Lower lobe of right lung (tissue), 2 donors: ENCODE data around the gene KRT15. TPM values are rescaled to one million over a fixed set of nuclear protein-coding genes. Genes with fewer than 3 reads are reported as not detected.

Source experiments
- ATAC-seq, 2 donors: fragments of 200-7000 bp; cut with Tn5 transposase; one replicate each; pipeline ENCODE4 v1.9.1; 2020 to 2022; ENCODE audit warnings: mild to moderate bottlenecking in 2 of 2, moderate library complexity in 2 of 2
- DNase-seq: peaks from one replicate; pipeline ENCODE4 v3.0.0-alpha.2; 2020
- H3K27ac ChIP-seq: fragments of 200-600 bp; one replicate; pipeline ENCODE4 v1.8.0; 2022
- H3K27me3 ChIP-seq: fragments of 200-600 bp; one replicate; pipeline ENCODE4 v1.8.0; 2022; ENCODE audit warnings: low read depth
- H3K36me3 ChIP-seq: fragments of 200-600 bp; one replicate; pipeline ENCODE4 v1.8.0; 2022; ENCODE audit warnings: mild to moderate bottlenecking
- H3K4me1 ChIP-seq: fragments of 200-600 bp; one replicate; pipeline ENCODE4 v1.8.0; 2022
- H3K4me3 ChIP-seq: fragments of 200-600 bp; one replicate; pipeline ENCODE4 v1.8.0; 2022; ENCODE audit warnings: mild to moderate bottlenecking
- H3K9me3 ChIP-seq: fragments of 200-600 bp; one replicate; pipeline ENCODE4 v1.8.0; 2022
- CTCF ChIP-seq: fragments of 200-600 bp; IDR thresholded peaks from one replicate; pipeline ENCODE4 v1.8.0; 2022; ENCODE audit warnings: antibody characterized with exemption, mild to moderate bottlenecking
- intact Hi-C: fragments of 100-400 bp; cut with DNase I; formaldehyde crosslinking; loops from one replicate; pipeline ENCODE4 v1.11.0; 2022
- total RNA-seq: library from RNA; stranded (reverse); fragmentation: NEBNext Ultra II Directional; extraction: Animal tissue kit (Norgen Biotek cat#: 25700); gene quantifications from one replicate; pipeline ENCODE4 v1.2.1, GENCODE V29; 2021
- donor health status: DM: no; HTN: yes; CAD: no; lungs with severe emphysema.

KRT15 gene
- total RNA-seq, 1 donor from 2014 or later, result 9.0 TPM

- ATAC-seq, result peak; percentile 57 to 77
- Histone ChIP-seq H3K4me3 (no peak overlapping the region), H3K4me1 (no peaks in the 10 kb centered on the region), H3K27me3 (no peaks in the 10 kb centered on the region), H3K36me3 (no peaks in the 10 kb centered on the region), H3K9me3 (no peaks in the 10 kb centered on the region), H3K27ac (no peak overlapping the region)
- intact Hi-C loops, result no loop called here
- TF ChIP-seq CTCF, result peak; percentile 63
- peak; percentile 81 for DNase-seq
Observed at GRCh38 chr17:41486809-41487530, 31.7 kb downstream of the KRT15 start.

- no peaks in the 10 kb centered on the region for H3K4me1 ChIP-seq
- no peak for TF ChIP-seq CTCF
- H3K27me3 ChIP-seq, result no peaks in the 10 kb centered on the region
- no peak for DNase-seq
- H3K27ac ChIP-seq, result no peak overlapping the region
- H3K36me3 ChIP-seq, result no peaks in the 10 kb centered on the region
- no peaks in the 10 kb centered on the region for H3K9me3 ChIP-seq
- no peak overlapping the region for H3K4me3 ChIP-seq
- no peak for ATAC-seq
- intact Hi-C loops, result no loop called here
Observed at GRCh38 chr17:41486316-41486715, 32.4 kb downstream of the KRT15 start.

GRCh38 chr17:41484920-41485904 lies 33.5 kb downstream of the KRT15 start:
- intact Hi-C loops, result no loop called here
- no peak for TF ChIP-seq CTCF
- Histone ChIP-seq H3K27me3 (no peaks in the 10 kb centered on the region), H3K4me1 (no peaks in the 10 kb centered on the region), H3K4me3 (no peak overlapping the region), H3K27ac (no peak overlapping the region), H3K9me3 (no peaks in the 10 kb centered on the region), H3K36me3 (no peaks in the 10 kb centered on the region)
- ATAC-seq (peak in 1 of 2 donors; percentile 12), DNase-seq (no peak)

GRCh38 chr17:41483991-41484826 lies 34.5 kb downstream of the KRT15 start:
- Histone ChIP-seq H3K4me3 (no peak overlapping the region), H3K36me3 (no peaks in the 10 kb centered on the region), H3K9me3 (no peaks in the 10 kb centered on the region), H3K4me1 (no peaks in the 10 kb centered on the region), H3K27ac (no peak overlapping the region), H3K27me3 (no peaks in the 10 kb centered on the region)
- intact Hi-C loops, result no loop called here
- DNase-seq (no peak), ATAC-seq (no peak)
- TF ChIP-seq CTCF, result no peak

- no peaks in the 10 kb centered on the region for H3K27me3 ChIP-seq
- H3K36me3 ChIP-seq, result no peaks in the 10 kb centered on the region
- no peak for TF ChIP-seq CTCF
- ATAC-seq (no peak), DNase-seq (no peak)
- H3K27ac ChIP-seq, result no peak overlapping the region
- H3K9me3 ChIP-seq, result no peaks in the 10 kb centered on the region
- no peaks in the 10 kb centered on the region for H3K4me1 ChIP-seq
- no peak overlapping the region for H3K4me3 ChIP-seq
- intact Hi-C loops, result no loop called here
Observed at GRCh38 chr17:41483531-41483930, 35.2 kb downstream of the KRT15 start.
